ENCODE results near the gene FGF14.

- TF ChIP-seq EGR2 (tag by site-specific recombination; IDR thresholded peaks at IDR 0.05; ENCODE audit: low read depth) (no peak), CTCF (tag by site-specific recombination; IDR thresholded peaks at IDR 0.05) (no peak), ZFP3 (tag by site-specific recombination; IDR thresholded peaks at IDR 0.05; ENCODE audit: low read depth) (no peak), ZNF785 (tag by site-specific recombination; IDR thresholded peaks at IDR 0.05) (no peak), ZNF837 (tag by site-specific recombination; IDR thresholded peaks at IDR 0.05) (no peak), ZSCAN30 (tag by site-specific recombination; IDR thresholded peaks at IDR 0.05) (no peak)
Observed at GRCh38 chr13:101951114-101951513, 450.7 kb downstream of the FGF14 start.
